ENCODE data around the gene CC2D1A. TPM values are rescaled to one million over a fixed set of nuclear protein-coding genes. Genes with fewer than 3 reads are reported as not detected.

CC2D1A gene
- total and polyA plus RNA-seq, 2 experiments from 2014 or later, result 23.1 to 39.7 TPM

- H3K27me3 ChIP-seq (ENCODE audit: insufficient read depth), result no peaks in the 10 kb centered on the region
- no peak for TF ChIP-seq ZNF114 (CRISPR knock-in tag; IDR thresholded peaks at IDR 0.05)
- no peak for TF ChIP-seq NANOG (IDR thresholded peaks at IDR 0.05; ENCODE audit: borderline replicate concordance)
- no peak for TF ChIP-seq STAT1 (IDR thresholded peaks at IDR 0.05; ENCODE audit: unreplicated experiment)
- TF ChIP-seq JUNB (IDR thresholded peaks at IDR 0.05; ENCODE audit: unreplicated experiment), result no peak
- no peak for TF ChIP-seq POLR2AphosphoS5 (IDR thresholded peaks at IDR 0.05; ENCODE audit: low read depth)
- no peak for TF ChIP-seq EZH2 (IDR thresholded peaks at IDR 0.05; ENCODE audit: low read depth, unreplicated experiment)
- TF ChIP-seq ZNF331 (CRISPR knock-in tag; IDR thresholded peaks at IDR 0.05; ENCODE audit: low read depth), result no peak
- TF ChIP-seq ZNF462 (CRISPR knock-in tag; IDR thresholded peaks at IDR 0.05), result no peak
- TF ChIP-seq, protein P1, sequence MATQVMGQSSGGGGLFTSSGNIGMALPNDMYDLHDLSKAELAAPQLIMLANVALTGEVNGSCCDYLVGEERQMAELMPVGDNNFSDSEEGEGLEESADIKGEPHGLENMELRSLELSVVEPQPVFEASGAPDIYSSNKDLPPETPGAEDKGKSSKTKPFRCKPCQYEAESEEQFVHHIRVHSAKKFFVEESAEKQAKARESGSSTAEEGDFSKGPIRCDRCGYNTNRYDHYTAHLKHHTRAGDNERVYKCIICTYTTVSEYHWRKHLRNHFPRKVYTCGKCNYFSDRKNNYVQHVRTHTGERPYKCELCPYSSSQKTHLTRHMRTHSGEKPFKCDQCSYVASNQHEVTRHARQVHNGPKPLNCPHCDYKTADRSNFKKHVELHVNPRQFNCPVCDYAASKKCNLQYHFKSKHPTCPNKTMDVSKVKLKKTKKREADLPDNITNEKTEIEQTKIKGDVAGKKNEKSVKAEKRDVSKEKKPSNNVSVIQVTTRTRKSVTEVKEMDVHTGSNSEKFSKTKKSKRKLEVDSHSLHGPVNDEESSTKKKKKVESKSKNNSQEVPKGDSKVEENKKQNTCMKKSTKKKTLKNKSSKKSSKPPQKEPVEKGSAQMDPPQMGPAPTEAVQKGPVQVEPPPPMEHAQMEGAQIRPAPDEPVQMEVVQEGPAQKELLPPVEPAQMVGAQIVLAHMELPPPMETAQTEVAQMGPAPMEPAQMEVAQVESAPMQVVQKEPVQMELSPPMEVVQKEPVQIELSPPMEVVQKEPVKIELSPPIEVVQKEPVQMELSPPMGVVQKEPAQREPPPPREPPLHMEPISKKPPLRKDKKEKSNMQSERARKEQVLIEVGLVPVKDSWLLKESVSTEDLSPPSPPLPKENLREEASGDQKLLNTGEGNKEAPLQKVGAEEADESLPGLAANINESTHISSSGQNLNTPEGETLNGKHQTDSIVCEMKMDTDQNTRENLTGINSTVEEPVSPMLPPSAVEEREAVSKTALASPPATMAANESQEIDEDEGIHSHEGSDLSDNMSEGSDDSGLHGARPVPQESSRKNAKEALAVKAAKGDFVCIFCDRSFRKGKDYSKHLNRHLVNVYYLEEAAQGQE (IDR thresholded peaks at IDR 0.05; ENCODE audit: unreplicated experiment), result no peak
- TF ChIP-seq CREB1 (CRISPR knock-in tag; IDR thresholded peaks at IDR 0.05; ENCODE audit: low read depth), result no peak
- TF ChIP-seq, protein P2, sequence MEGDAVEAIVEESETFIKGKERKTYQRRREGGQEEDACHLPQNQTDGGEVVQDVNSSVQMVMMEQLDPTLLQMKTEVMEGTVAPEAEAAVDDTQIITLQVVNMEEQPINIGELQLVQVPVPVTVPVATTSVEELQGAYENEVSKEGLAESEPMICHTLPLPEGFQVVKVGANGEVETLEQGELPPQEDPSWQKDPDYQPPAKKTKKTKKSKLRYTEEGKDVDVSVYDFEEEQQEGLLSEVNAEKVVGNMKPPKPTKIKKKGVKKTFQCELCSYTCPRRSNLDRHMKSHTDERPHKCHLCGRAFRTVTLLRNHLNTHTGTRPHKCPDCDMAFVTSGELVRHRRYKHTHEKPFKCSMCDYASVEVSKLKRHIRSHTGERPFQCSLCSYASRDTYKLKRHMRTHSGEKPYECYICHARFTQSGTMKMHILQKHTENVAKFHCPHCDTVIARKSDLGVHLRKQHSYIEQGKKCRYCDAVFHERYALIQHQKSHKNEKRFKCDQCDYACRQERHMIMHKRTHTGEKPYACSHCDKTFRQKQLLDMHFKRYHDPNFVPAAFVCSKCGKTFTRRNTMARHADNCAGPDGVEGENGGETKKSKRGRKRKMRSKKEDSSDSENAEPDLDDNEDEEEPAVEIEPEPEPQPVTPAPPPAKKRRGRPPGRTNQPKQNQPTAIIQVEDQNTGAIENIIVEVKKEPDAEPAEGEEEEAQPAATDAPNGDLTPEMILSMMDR (conservative IDR thresholded peaks at IDR 0.05; ENCODE audit: low read depth in 2 of 2), result no peak
- TF ChIP-seq EZH2phosphoT487 (IDR thresholded peaks at IDR 0.05; ENCODE audit: unreplicated experiment), result no peak
- no peak for TF ChIP-seq ETS1 (IDR thresholded peaks at IDR 0.05)
- Mint-ChIP-seq H3K27ac (no peak overlapping the region), H3K4me3 (no peak overlapping the region), H3K4me1 (no peaks in the 10 kb centered on the region), H3K36me3 (ENCODE audit: low read depth) (peaks cover 46% of the 10 kb centered on the region), H3K9me3 (no peaks in the 10 kb centered on the region), H3K27me3 (ENCODE audit: insufficient read depth, low read depth, poor library complexity) (peaks cover 5% of the 10 kb centered on the region)
- no peak overlapping the region for H3K4me3 ChIP-seq
- no peaks in the 10 kb centered on the region for H4K20me1 ChIP-seq (replicated peaks; ENCODE audit: insufficient read depth)
- H3K36me3 ChIP-seq (ENCODE audit: insufficient read depth), result peaks cover 6% of the 10 kb centered on the region
- H3K9me2 ChIP-seq (ENCODE audit: insufficient read depth), result no peaks in the 10 kb centered on the region
- no peaks in the 10 kb centered on the region for H3K79me2 ChIP-seq (replicated peaks; ENCODE audit: insufficient read depth)
- H3K27ac ChIP-seq (ENCODE audit: low read depth), result no peak overlapping the region
- no peak overlapping the region for H3K4me2 ChIP-seq
- H3F3A ChIP-seq (replicated peaks; ENCODE audit: low read depth), result no peaks in the 10 kb centered on the region
- H3K4me1 ChIP-seq (ENCODE audit: insufficient read depth), result no peaks in the 10 kb centered on the region
- ATAC-seq (no peak), DNase-seq (ENCODE audit: low spot score) (no peak)
- no peak overlapping the region for H2AFZ ChIP-seq
These were observed 8.8 kb downstream of the CC2D1A start for GRCh38 chr19:13914777-13915176.
